B cell (primary cell): Measurements from ENCODE around the gene ERN1.

Experiments
- CTCF ChIP-seq: fragments of 200-600 bp; IDR thresholded peaks from one replicate; pipeline ENCODE4 v1.8.0; 2022; ENCODE audit warnings: antibody characterized with exemption, mild to moderate bottlenecking
- EZH2 ChIP-seq: IDR thresholded peaks from 2 replicates; pipeline ENCODE4 v1.6.1; 2012; ENCODE audit warnings: borderline replicate concordance, low read depth, mild to moderate bottlenecking, moderate library complexity, low read length; ENCODE audit not compliant: insufficient read depth, poor library complexity, severe bottlenecking

- no peak for TF ChIP-seq CTCF
- TF ChIP-seq EZH2, result no peak
These were observed 92.8 kb downstream of the ERN1 start for GRCh38 chr17:64037180-64037579.
